ENCODE data around the gene ERCC6L. TPM values are rescaled to one million over a fixed set of nuclear protein-coding genes. Genes with fewer than 3 reads are reported as not detected.

The ERCC6L gene
- total RNA-seq, 1 donor from 2014 or later: 0.08 TPM

- no peak for DNase-seq (ENCODE audit: low spot score)
- ATAC-seq: no peak
Observed at GRCh38 chrX:72169008-72169728, 69.7 kb downstream of the ERCC6L start.

GRCh38 chrX:72165551-72165950 is 73.3 kb downstream of the ERCC6L start:
- ATAC-seq (no peak), DNase-seq (ENCODE audit: low spot score) (no peak)

GRCh38 chrX:72159769-72160168 is 79.1 kb downstream of the ERCC6L start:
- DNase-seq (ENCODE audit: low spot score) (no peak), ATAC-seq (no peak)

GRCh38 chrX:72158773-72159172 is 80.1 kb downstream of the ERCC6L start:
- no peak for ATAC-seq
- DNase-seq (ENCODE audit: low spot score): no peak

Other genes starting within 250 kb of the ERCC6L start
- gene RTL5, start 107.1 kb downstream of the ERCC6L start, total RNA-seq: 3.1 TPM
- 7.3 TPM for gene PIN4, start 57.3 kb downstream of the ERCC6L start, total RNA-seq
- 198 TPM for gene RPS4X, start 38.2 kb upstream of the ERCC6L start, total RNA-seq
- not detected for gene CITED1, start 66.9 kb upstream of the ERCC6L start, total RNA-seq